Hepatocyte (in vitro differentiated cells): ENCODE measurements around the gene S100Z. TPM values are rescaled to one million over a fixed set of nuclear protein-coding genes. Genes with fewer than 3 reads are reported as not detected.

Source experiments
- DNase-seq: peaks from one replicate; pipeline ENCODE4 v3.0.0-alpha.2; 2016; ENCODE audit warnings: low spot score
- H2AFZ ChIP-seq: fragments of 200-600 bp; sonication (generic); 2 replicates; pipeline ENCODE4 v1.6.0; 2016; ENCODE audit warnings: antibody characterized with exemption, mild to moderate bottlenecking
- H3K27ac ChIP-seq: fragments of 200-600 bp; sonication (generic); 2 replicates; pipeline ENCODE4 v1.5.1; 2016; ENCODE audit warnings: mild to moderate bottlenecking
- H3K27me3 ChIP-seq: fragments of 200-600 bp; sonication (generic); 2 replicates; pipeline ENCODE4 v1.6.1; 2016
- H3K36me3 ChIP-seq: fragments of 200-600 bp; sonication (generic); replicated peaks from 2 replicates; pipeline ENCODE4 v1.5.1; 2016; ENCODE audit warnings: low read depth; ENCODE audit not compliant: insufficient read depth
- H3K4me1 ChIP-seq: fragments of 200-600 bp; sonication (generic); 2 replicates; pipeline ENCODE4 v1.5.1; 2016; ENCODE audit warnings: mild to moderate bottlenecking, moderate library complexity; ENCODE audit not compliant: insufficient read depth
- H3K4me2 ChIP-seq: fragments of 200-600 bp; sonication (generic); 2 replicates; pipeline ENCODE4 v1.6.0; 2016
- H3K4me3 ChIP-seq: fragments of 200-600 bp; sonication (generic); 2 replicates; pipeline ENCODE4 v1.5.1; 2016; ENCODE audit warnings: mild to moderate bottlenecking
- H3K79me2 ChIP-seq: fragments of 200-600 bp; sonication (generic); 2 replicates; pipeline ENCODE4 v1.6.0; 2017; ENCODE audit warnings: mild to moderate bottlenecking
- H3K9me2 ChIP-seq: fragments of 200-600 bp; sonication (generic); replicated peaks from 2 replicates; pipeline ENCODE4 v1.6.0; 2017; ENCODE audit warnings: mild to moderate bottlenecking; ENCODE audit not compliant: insufficient read depth
- H3K9me3 ChIP-seq: fragments of 200-600 bp; sonication (generic); 2 replicates; pipeline ENCODE4 v1.5.1; 2016; ENCODE audit warnings: low read depth, mild to moderate bottlenecking
- H4K20me1 ChIP-seq: fragments of 200-600 bp; sonication (generic); 2 replicates; pipeline ENCODE4 v1.6.0; 2016; ENCODE audit warnings: mild to moderate bottlenecking; ENCODE audit not compliant: insufficient read depth, poor library complexity, severe bottlenecking
- EZH2 ChIP-seq: fragments of 200-600 bp; sonication (generic); IDR thresholded peaks from 2 replicates; pipeline ENCODE4 v1.6.1; 2016; ENCODE audit warnings: antibody characterized with exemption, mild to moderate bottlenecking, borderline replicate concordance
- EZH2phosphoT487 ChIP-seq: fragments of 200-600 bp; sonication (generic); IDR thresholded peaks from one replicate; pipeline ENCODE4 v1.6.1; 2018; ENCODE audit warnings: antibody characterized with exemption, mild to moderate bottlenecking, low read depth, moderate library complexity; ENCODE audit not compliant: unreplicated experiment, severe bottlenecking
- WGBS: methylation state at CpG from one replicate; pipeline ENCODE4 v1.1.6; 2016; ENCODE audit warnings: low lambda C conversion rate; ENCODE audit errors: missing lambda C conversion rate; 5-methylcytosine and 5-hydroxymethylcytosine counted together
- polyA plus RNA-seq: library from polyadenylated mRNA; unstranded; fragments of >200 nt; fragmentation: Nextera tagmentation; extraction: Ambion mirVana; gene quantifications from 2 replicates; pipeline ENCODE4 v1.2.1, GENCODE V29; 2016
- total RNA-seq: library from RNA; depleted of rRNA; stranded (reverse); fragments of >200 nt; gene quantifications from 2 replicates; pipeline ENCODE4 v1.2.3, GENCODE V29; 2014
- TF ChIP-seq, protein P1 (sequence below): fragments of 200-600 bp; sonication (generic); IDR thresholded peaks from 2 replicates; pipeline ENCODE4 v1.5.1; 2016; ENCODE audit warnings: antibody characterized with exemption, mild to moderate bottlenecking; ENCODE audit not compliant: poor library complexity

The S100Z gene
- total and polyA plus RNA-seq, 2 experiments from 2014 or later: 0.51 to 1.4 TPM

DNA sequence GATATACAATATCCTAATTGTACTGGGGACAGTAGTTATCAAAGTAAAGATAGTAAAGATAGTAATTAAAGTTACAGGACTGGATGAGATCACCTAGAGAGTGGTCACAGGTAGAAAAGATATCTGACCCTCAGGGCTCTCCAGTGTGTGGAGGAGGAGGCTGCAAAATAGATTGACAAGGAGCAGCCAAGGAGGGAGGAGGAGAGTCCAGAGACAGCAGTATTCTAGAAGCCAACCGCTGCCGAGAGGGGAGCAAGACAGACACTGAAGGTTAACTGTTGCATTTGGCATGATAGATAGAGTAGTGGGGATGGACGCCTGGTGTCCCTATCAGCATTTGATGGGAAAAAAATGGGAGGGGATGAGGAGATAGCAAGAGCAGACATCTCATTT is 48.0 kb upstream of the S100Z start:
- H3K79me2 ChIP-seq: no peaks in the 10 kb centered on the region
- H2AFZ ChIP-seq: no peak overlapping the region
- H4K20me1 ChIP-seq: no peaks in the 10 kb centered on the region
- WGBS: 62% methylated on average over 3 of the region's 3 CpGs
- peak overlapping the region; percentile 67 for H3K27ac ChIP-seq
- H3K4me3 ChIP-seq: no peak overlapping the region
- H3K9me2 ChIP-seq: no peaks in the 10 kb centered on the region
- peaks cover 5% of the 10 kb centered on the region for H3K4me1 ChIP-seq
- H3K36me3 ChIP-seq: no peaks in the 10 kb centered on the region
- TF ChIP-seq, protein P1, sequence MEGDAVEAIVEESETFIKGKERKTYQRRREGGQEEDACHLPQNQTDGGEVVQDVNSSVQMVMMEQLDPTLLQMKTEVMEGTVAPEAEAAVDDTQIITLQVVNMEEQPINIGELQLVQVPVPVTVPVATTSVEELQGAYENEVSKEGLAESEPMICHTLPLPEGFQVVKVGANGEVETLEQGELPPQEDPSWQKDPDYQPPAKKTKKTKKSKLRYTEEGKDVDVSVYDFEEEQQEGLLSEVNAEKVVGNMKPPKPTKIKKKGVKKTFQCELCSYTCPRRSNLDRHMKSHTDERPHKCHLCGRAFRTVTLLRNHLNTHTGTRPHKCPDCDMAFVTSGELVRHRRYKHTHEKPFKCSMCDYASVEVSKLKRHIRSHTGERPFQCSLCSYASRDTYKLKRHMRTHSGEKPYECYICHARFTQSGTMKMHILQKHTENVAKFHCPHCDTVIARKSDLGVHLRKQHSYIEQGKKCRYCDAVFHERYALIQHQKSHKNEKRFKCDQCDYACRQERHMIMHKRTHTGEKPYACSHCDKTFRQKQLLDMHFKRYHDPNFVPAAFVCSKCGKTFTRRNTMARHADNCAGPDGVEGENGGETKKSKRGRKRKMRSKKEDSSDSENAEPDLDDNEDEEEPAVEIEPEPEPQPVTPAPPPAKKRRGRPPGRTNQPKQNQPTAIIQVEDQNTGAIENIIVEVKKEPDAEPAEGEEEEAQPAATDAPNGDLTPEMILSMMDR: no peak
- TF ChIP-seq EZH2 (no peak), EZH2phosphoT487 (no peak)
- DNase-seq: no peak
- no peak overlapping the region for H3K4me2 ChIP-seq
- H3K27me3 ChIP-seq: no peaks in the 10 kb centered on the region
- no peaks in the 10 kb centered on the region for H3K9me3 ChIP-seq

DNA sequence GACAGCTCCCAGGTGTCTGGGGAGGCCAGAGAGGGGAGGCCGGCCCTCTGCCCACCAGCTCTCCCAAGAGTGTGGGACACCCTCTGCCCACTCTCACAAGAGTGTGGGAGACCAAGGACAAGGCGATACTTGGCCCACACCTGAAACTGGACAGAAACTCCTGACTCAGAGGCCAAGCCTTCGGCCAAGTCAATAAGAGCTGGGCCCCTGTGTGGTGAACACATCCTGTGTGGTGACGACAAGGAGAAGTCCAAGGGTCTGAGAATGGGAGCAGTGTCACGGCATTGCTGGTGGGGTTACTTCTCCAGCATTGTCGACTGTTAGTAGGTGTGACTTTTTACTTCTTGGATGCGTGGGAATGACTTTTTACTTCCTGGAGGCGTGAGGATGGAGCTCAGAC is 45.5 kb upstream of the S100Z start:
- 87% methylated on average over 8 of the region's 8 CpGs for WGBS
- TF ChIP-seq EZH2phosphoT487: no peak
- TF ChIP-seq, protein P1: no peak
- H3K36me3 ChIP-seq: no peaks in the 10 kb centered on the region
- peaks cover 11% of the 10 kb centered on the region for H3K4me1 ChIP-seq
- H3K27me3 ChIP-seq: no peaks in the 10 kb centered on the region
- no peaks in the 10 kb centered on the region for H4K20me1 ChIP-seq
- peak; percentile 54 for DNase-seq
- H3K27ac ChIP-seq: peak overlapping the region; percentile 95
- no peak overlapping the region for H3K4me3 ChIP-seq
- no peak overlapping the region for H3K4me2 ChIP-seq
- H3K9me2 ChIP-seq: no peaks in the 10 kb centered on the region
- H3K79me2 ChIP-seq: no peaks in the 10 kb centered on the region
- no peak overlapping the region for H2AFZ ChIP-seq
- H3K9me3 ChIP-seq: no peaks in the 10 kb centered on the region

DNA sequence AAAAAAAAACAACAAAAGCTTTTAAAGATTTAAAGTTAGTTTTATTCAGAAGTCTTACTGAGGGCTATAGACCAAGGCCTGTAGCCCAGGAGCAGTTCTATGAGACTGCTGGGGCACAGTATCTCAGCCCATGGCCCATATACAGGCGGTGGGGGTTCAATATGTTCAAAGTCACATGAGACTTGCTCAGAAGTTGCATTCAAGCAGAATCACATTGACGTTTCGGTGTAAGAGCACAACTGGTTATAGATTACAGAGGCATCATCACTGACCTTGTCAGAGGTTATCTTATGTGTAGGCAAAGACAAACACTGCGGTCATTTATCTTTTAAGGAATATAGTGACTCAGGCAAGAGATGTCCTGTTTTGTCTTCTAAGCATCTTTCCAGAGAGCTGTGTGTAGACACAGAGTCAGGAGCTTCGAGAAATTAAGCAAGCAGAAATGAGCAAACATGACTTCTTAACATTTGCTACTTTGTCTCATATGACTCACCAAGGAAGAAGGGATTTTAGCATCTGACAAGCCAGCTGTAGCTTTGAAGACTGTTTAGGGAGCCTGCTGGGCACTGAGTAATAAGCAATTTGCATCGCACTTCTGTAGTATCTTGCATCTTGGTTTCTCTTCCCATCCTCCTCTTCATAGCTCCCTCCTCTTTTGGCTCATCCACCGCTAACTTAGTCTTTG is 43.9 kb upstream of the S100Z start:
- WGBS: 18% methylated on average over 7 of the region's 7 CpGs
- peaks cover 11% of the 10 kb centered on the region for H3K4me1 ChIP-seq
- no peaks in the 10 kb centered on the region for H3K79me2 ChIP-seq
- no peaks in the 10 kb centered on the region for H4K20me1 ChIP-seq
- peak; percentile 83 for DNase-seq
- no peaks in the 10 kb centered on the region for H3K9me3 ChIP-seq
- H3K4me3 ChIP-seq: no peak overlapping the region
- H3K36me3 ChIP-seq: no peaks in the 10 kb centered on the region
- H2AFZ ChIP-seq: no peak overlapping the region
- H3K4me2 ChIP-seq: peak overlapping the region; percentile 66
- peak overlapping the region; percentile 95 for H3K27ac ChIP-seq
- TF ChIP-seq EZH2 (no peak), EZH2phosphoT487 (no peak)
- TF ChIP-seq, protein P1: no peak
- no peaks in the 10 kb centered on the region for H3K9me2 ChIP-seq
- H3K27me3 ChIP-seq: no peaks in the 10 kb centered on the region
